HG02763 (cell line): ENCODE measurements around the gene S100A5.

Source experiments
- ATAC-seq: cut with Tn5 transposase; IDR thresholded peaks from one replicate; pipeline ENCODE4 v1.9.1; 2021; ENCODE audit warnings: mild to moderate bottlenecking, moderate library complexity; ENCODE audit not compliant: unreplicated experiment

The S100A5 gene

GRCh38 chr1:153513023-153513422 lies 27.7 kb downstream of the S100A5 start:
- ATAC-seq = no peak

GRCh38 chr1:153510984-153511410 lies 29.7 kb downstream of the S100A5 start:
- no peak for ATAC-seq

GRCh38 chr1:153509729-153510354 lies 30.9 kb downstream of the S100A5 start:
- ATAC-seq = no peak

GRCh38 chr1:153509036-153509435 lies 31.7 kb downstream of the S100A5 start:
- ATAC-seq = no peak

- no peak for ATAC-seq
Measured at GRCh38 chr1:153507926-153508583, 32.7 kb downstream of the S100A5 start.

- no peak for ATAC-seq
Measured at GRCh38 chr1:153506831-153507413, 33.8 kb downstream of the S100A5 start.

GRCh38 chr1:153506386-153506785 lies 34.3 kb downstream of the S100A5 start:
- no peak for ATAC-seq

DNA sequence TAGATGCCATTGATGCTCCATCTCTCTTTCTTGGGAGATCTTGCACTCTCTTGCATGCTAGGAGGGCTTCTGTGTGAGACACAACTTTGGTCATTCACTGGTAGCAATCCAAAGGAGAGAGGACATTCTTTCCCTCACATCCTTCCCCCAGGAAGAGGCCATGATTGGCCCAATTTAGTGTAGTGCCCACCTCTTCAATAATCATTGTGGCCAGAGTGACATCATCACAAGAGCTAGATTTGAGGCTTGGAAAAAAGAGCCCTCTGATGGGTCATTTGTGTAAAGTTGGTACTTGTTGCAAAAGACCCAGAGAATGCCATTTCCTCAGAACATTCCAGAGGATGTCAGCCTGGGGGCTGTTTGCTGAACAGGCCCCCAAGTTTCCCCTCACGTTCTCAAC lies 35.2 kb downstream of the S100A5 start:
- no peak for ATAC-seq

DNA sequence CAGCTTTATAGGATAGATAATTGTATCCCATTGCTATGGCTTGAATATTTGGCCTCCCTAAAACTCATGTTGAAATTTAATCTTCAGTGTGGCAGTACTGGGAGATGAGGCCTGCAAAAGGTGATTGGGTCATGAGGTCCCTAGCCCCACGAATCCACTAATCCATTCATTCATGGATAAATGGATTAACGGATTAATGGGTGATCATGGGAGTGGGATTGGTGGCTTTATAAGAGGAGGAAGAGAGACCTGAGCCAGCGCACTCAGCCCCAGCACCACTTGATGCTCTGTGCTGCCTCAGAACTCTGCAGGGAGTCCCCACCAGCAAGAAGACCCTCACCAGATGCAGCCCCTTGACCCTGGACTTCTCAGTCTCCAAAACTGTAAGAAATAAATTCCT lies 37.0 kb downstream of the S100A5 start:
- no peak for ATAC-seq

GRCh38 chr1:153498746-153499145 lies 42.0 kb downstream of the S100A5 start:
- ATAC-seq = no peak

- no peak for ATAC-seq
Measured at GRCh38 chr1:153495536-153495935, 45.2 kb downstream of the S100A5 start.

DNA sequence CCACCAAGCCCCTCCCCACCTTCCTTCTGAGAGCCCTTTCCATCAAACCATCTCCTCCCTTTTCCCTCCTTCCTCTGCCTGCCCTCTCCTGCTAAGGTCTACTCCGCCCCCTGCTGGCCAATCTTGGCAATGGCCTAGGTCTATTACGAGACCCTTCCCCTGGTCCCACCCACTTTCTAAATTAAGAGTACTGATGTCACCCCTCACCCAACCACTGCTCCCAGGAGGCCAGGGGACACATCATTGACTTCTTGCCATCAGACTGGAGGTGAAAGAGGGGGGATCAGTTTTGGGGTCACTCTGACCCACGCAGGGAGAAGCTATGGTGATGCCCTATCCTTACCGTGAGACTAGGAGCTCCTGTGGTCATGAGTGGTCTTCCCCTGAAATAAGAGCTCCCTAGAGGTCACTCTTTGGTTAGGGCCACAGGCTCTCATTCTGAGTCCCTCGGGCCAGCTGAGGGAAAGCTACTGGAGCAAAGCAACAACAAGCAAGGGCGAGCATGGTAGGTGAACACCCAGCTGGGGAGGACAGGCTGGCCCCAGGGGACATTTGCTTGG lies 45.7 kb downstream of the S100A5 start:
- ATAC-seq = no peak

GRCh38 chr1:153493343-153493960 lies 47.3 kb downstream of the S100A5 start:
- no peak for ATAC-seq

DNA sequence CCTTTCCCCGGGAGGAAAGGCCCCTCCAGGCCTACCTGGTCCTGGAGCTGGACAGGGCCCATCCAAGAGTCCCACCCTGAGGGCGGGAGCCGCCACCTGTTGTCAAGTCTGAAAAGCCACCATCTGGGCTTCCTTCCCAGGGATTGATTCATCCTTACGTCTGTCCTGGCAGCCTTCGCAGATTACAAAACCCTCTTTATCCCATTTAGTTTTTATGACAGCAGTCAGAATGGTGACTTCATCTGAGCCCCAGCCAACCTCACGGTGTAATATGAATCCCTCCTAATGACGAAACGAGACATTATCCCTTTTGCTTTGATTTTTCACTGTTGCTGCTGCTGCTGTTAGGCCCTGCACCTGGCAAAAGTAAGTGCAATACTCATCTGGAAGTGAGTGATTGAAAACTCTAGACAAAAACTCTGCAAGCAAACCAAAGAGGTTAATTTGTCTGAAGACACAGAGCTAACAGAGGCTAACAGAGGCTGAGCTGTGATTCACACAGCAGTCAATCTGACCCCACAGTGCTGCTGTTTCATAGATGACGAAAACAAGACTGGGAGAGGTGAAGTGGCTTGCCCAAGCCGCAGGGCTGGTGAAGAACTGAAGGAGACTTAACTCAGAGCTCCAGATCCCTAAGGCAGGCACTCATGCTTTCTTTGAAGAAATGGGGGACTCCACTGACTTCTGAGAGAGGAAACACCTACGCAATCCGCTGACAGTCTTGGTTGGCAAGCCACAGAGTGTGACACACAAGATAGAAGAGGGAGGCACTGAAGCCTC lies 50.3 kb downstream of the S100A5 start:
- ATAC-seq = no peak

GRCh38 chr1:153488731-153489130 lies 52.0 kb downstream of the S100A5 start:
- ATAC-seq = no peak

GRCh38 chr1:153487707-153488106 lies 53.0 kb downstream of the S100A5 start:
- no peak for ATAC-seq
